Activated CD8-positive, alpha-beta memory T cell treated with anti-CD3 and anti-CD28 coated beads, Interleukin-2, amount 50 U/mL, for 1 hour (primary cell): ENCODE data around the gene LUZP2.
"Not testable (repeated sequence)": the region's sequence is repeated elsewhere in the genome, so short reads cannot be mapped to it uniquely, and the experiment has no call there.

Experiments used
- DNase-seq: peaks from one replicate; pipeline ENCODE4 v3.0.0-alpha.2; 2020; ENCODE audit errors: extremely low read depth

LUZP2 gene

DNA sequence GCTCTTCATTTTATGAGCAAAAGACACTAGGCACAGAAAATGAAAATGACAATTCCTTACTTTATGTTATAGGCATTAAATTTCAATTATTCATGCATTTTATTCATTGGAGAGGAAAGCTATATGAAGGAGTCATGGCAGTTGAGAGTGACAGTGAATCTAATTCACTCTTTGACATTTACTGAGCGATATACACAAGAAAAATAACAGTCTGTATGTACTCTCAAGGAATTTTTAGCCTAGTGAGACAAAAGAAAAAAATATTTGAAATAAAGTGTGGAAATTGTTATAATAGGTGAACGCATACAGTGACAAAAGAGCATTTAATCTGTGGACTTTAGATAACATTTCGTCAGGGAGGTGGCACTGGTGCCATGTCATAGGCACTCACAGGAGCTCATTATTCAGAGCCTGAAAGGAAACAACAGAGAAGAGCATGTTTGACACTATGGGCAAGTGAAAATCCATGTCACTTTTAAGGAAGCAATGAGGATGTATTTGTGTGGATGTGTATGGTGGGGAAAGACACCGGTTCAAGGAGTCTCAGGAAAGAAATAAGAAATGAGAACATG, 323.1 kb downstream of the LUZP2 start:
- DNase-seq: no peak

- DNase-seq: no peak
Measured at GRCh38 chr11:24820541-24820940, 323.7 kb downstream of the LUZP2 start.

DNA sequence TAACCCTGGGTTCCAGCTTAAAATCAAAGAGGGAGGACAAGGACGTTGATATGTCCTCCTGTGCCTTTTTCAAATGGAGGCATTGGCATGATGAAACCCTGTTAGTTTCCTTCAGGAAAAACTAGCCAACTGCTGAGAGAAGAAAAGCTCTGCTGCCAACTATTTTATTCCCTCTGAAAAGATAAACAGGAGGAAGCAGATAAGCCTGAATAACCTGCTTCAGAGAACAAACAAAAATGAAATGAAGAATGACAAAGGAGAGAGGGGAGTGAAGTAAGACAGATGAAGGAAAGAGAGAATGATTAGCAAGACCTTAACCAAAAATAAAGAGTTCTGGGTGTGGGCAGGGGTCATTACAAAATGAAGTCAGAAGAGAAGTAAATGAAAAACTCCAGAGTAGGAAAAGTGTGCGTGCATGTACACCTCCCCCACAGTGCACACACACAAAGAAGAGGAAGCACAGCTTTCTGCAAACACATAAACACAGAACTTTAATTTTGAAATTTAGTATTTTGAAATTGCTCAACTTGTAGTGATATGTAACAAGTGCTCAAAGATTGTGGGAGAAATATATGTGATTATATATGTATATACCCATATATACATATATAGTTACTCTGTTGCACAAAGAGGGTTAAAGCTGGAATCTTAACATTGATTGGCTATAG, 332.2 kb downstream of the LUZP2 start:
- no peak for DNase-seq

DNA sequence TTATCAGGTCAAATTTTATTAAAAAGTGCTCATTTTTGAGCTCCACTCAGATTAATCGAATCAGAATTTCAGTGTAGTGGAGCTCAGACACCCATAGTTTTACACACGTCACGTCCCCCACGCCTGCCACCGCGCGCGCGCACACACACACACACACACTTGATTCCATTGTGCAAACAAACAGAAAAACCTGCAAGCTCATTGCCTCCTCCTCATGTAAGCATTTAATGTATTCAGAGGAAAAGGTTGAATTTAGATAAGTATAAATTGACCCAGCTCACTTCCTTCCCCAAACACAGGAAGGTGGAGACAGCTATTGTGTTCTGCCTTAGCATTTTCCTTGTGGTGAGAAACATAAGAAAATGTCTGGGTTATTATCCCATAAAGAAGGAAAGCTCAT, 336.7 kb downstream of the LUZP2 start:
- DNase-seq: no peak

DNA sequence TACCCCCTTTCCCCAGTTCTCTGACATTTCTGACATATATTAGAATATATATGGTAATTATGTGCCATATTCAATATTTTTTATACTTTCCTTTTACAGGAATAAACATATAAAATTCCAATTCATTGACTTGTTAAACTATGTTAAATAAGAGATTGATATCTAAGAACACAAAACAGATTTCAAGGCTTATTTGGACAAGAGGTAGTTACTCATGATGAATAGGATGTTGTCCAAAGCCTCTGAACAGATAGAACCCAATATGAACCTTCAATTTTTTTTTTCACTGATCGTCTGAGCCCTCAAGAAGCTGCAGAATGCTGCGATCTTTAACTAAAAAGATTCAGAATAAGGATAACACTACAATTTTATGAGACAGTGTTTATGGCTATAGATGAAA, 340.3 kb downstream of the LUZP2 start:
- DNase-seq: no peak

GRCh38 chr11:24842308-24842707, 345.5 kb downstream of the LUZP2 start:
- no peak for DNase-seq

DNA sequence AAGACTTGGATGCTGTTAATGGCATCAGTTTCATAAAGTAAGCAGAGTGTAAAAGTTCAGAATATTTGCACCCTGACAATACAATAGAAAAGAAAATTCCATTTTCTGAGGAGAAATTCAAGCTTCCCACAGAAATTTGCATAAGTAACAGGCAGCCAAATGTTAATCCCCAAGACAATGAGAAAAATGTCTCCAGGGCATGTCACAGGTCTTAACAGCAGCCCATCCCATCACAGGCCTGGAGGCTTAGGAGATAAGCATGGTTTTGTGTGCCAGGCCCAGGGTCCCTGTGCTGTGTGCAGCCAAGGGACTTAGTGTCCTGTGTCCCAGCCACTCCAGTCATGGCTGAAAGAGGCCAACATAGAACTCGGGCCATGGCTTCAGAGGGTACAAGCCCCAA, 347.6 kb downstream of the LUZP2 start:
- DNase-seq: no peak

DNA sequence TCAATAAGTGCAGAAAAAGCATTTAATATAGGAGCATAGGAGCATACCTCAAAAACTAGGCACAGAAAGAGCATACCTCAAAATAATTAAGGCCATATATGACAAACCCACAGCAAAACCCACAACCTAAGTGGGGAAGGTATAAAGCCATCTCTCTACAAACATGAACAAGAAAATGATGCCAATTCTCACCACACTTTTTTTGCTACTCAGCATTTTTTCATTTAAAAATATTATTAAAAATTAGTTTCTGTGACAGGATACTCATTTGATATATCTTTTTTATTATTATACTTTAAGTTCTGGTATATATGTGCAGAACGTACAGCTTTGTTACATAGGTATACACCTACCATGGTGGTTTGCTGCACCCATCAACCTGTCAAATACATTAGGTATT, 352.0 kb downstream of the LUZP2 start:
- no peak for DNase-seq

- DNase-seq: no peak
Measured at GRCh38 chr11:24855951-24856350, 359.1 kb downstream of the LUZP2 start.

DNA sequence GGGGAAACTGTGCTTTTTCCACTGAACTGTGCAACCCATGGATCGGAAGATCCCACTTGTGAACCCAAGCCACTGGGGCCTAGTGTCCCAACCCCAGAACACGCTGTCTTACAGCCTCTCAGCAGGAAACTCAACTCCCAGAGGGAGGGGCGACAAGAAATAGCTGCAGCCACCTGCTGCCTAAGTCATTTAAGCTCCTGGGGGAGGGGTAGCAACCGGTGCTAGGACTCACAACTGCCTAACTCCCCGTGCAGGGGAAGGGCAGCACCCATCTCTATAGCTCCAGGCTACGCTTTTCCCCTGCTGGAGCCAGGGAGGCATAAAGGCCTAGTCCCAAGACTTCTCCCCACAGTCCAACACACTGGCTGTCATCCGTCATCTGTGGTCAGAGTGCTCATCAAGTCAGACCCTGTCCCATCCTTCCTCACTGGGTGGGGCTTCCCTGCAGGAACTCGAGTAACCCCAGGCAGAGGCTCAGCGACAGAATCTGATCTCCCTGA, 363.0 kb downstream of the LUZP2 start:
- DNase-seq: no peak

DNA sequence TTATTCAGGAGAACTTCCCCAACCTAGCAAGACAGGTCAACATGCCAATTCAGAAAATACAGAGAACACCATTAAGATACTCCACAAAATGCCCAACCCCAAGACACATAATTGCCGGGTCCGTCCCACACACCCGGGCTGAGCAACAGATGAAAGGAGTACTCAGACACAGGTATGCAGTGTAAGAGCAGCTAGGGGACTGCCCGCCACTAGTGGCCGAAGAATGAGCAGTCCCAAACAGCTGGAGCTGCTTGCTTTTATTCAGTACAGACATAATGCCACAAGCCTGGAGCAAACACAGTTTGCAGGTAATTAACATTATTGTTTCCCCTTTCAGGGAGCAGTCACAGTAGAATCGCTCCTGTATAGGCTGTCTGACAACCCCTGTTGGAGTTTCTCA, 364.6 kb downstream of the LUZP2 start:
- DNase-seq: no peak

- no peak for DNase-seq
Measured at GRCh38 chr11:24866743-24867142, 369.9 kb downstream of the LUZP2 start.

GRCh38 chr11:24870048-24870447, 373.2 kb downstream of the LUZP2 start:
- DNase-seq: no peak

DNA sequence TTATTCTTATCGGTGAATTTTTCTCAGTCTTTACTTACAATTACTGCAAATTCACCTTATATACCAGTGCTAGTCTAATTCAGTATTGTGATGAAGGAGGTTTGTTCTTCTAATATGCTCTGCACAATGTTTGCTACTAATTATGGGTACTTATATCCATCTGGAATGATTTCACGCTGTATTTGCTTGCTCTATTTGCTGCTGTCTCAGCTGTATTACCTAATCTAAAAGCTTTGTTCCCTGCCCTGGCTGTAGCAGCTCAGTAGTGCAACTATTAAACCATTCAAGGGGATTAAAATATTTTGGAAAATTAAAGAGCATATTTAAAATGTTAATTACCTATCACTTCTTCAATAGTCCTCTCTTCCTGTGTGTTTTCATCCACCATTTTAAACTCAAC, 375.3 kb downstream of the LUZP2 start:
- no peak for DNase-seq

GRCh38 chr11:24872651-24873311, 375.9 kb downstream of the LUZP2 start:
- DNase-seq: no peak

GRCh38 chr11:24880962-24881361, 384.1 kb downstream of the LUZP2 start:
- DNase-seq: no peak

DNA sequence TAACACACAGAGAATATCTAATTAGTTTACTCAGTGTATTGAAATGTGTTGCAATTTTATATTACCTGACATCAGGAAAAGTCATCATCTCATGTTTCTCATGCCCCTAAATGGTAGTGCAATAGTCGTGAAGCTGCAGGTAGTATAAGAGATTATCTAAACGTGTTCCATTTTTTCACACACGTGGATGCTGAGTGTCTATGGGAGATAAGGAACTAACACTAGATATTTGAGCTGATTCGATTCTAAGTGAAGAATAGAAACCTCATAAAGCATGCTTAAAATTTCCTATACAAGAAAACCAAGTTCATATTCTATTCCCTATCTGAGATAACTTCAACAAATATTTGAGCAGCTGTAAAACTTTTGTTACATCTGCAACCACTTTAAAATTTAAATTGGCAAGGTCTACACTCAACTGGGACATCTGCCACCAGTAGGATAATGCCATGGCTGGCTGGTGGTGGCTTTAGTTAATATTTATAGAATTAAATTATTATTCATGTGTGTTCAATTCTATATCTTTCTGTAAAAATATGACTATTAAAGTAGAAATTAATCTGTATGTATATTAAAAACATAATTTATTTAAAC, 388.8 kb downstream of the LUZP2 start:
- DNase-seq: no peak

GRCh38 chr11:24886880-24887619, 390.2 kb downstream of the LUZP2 start:
- DNase-seq: no peak

GRCh38 chr11:24890426-24890825, 393.6 kb downstream of the LUZP2 start:
- DNase-seq: no peak

DNA sequence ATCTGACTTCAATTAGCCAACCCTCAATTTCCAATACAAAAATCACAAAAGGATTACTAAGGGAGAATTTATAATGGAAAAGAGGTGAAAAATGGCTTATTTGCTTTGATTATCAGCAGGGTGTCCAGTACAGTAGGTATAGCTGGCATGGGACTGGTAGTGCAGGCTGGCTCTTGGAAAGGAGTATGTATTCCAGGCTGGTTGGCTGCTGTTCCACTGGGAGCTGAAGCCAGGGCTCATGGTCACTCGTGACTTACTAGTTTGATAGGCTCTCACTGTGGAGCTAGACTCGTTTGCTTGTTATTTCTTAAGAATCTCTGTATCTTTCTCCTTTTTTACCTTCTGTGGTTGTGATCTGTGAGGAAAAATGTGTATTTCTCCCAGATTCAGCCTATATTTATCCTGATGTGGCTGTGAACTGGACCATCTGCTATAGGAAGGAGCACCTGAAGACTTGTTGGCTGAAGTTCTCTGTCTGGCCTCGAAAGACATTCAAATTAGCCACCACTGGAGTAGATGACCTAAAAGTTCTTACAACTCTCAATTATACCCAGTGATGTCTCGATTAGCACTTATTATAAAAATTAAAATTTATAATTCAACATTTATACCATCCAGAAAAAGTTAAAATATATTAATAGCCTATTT, 395.1 kb downstream of the LUZP2 start:
- DNase-seq: not testable (repeated sequence)

GRCh38 chr11:24896118-24896835, 399.4 kb downstream of the LUZP2 start:
- no peak for DNase-seq
